Ishikawa (cell line): ENCODE measurements around the gene ZCWPW1.

Source experiments
- CEBPB ChIP-seq: IDR thresholded peaks from 2 replicates; pipeline ENCODE4 v1.6.1; 2012
- CREB1 ChIP-seq: IDR thresholded peaks from 2 replicates; pipeline ENCODE4 v1.6.1; 2012; ENCODE audit warnings: low read depth
- EP300 ChIP-seq: IDR thresholded peaks from 2 replicates; pipeline ENCODE4 v1.6.1; 2012; ENCODE audit warnings: borderline replicate concordance
- FOXM1 ChIP-seq: IDR thresholded peaks from 2 replicates; pipeline ENCODE4 v1.6.1; 2012; ENCODE audit warnings: low read depth, borderline replicate concordance
- NFIC ChIP-seq: IDR thresholded peaks from 2 replicates; pipeline ENCODE4 v1.6.1; 2012
- RAD21 ChIP-seq: IDR thresholded peaks from 2 replicates; pipeline ENCODE4 v1.6.1; 2012; ENCODE audit warnings: low read depth
- REST ChIP-seq: IDR thresholded peaks from 2 replicates; pipeline ENCODE4 v1.6.1; 2012; ENCODE audit warnings: low read depth, mild to moderate bottlenecking
- TAF1 ChIP-seq: IDR thresholded peaks from 2 replicates; pipeline ENCODE4 v1.6.1; 2012; ENCODE audit warnings: low read depth, mild to moderate bottlenecking
- TCF12 ChIP-seq: IDR thresholded peaks from 2 replicates; pipeline ENCODE4 v1.6.1; 2012; ENCODE audit warnings: low read depth
- TEAD4 ChIP-seq: IDR thresholded peaks from 2 replicates; pipeline ENCODE4 v1.6.1; 2012
- YY1 ChIP-seq: IDR thresholded peaks from 2 replicates; pipeline ENCODE4 v1.6.1; 2012; ENCODE audit warnings: low read depth
- ZBTB7A ChIP-seq: IDR thresholded peaks from 2 replicates; pipeline ENCODE4 v1.6.1; 2012; ENCODE audit warnings: low read depth

DNA sequence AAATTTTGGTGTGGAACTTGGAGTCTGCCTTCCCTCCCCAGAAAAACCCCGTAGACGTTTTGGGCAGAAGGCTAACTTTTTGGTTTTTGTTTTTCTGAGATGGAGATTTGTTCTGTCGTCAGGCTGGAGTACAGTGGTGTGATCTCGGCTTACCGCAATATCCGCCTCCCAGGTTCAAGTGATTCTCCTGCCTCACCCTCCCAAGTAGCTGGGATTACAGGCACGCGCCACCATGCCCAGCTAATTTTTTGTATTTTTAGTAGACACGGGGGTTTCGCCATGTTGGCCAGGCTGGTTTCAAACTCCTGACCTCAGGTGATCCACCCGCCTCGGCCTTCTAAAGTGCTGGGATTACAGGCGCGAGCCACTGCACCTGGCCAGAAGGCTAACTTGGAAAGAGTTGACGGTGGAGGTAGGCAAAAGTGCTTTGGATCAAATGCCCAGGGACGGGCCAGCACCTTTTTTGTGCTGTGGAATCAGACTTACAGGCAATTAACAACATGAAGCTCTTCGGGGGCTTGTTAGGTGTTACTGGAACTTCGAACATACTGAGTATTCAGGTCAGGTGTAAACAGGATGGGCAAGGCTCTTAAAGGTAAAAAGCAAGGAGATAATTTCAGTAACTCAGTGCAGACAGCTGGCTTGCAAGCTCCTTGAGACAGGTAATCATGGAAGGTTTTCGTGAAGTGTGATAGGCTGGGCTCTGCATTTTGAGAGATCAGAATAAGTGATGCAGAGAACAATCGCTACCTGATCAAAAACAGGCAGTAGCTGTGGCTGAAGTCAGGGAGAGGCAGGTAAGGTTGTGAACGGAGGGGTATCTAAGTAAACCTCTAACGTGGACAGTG lies 6.0 kb upstream of the ZCWPW1 start:
- TF ChIP-seq TAF1 (no peak), NFIC (no peak), EP300 (no peak), CEBPB (no peak), FOXM1 (no peak), RAD21 (no peak), YY1 (no peak), REST (no peak), TCF12 (no peak), ZBTB7A (no peak), CREB1 (no peak), TEAD4 (no peak)
